Measurements from ENCODE around the gene TDRD1. TPM values are rescaled to one million over a fixed set of nuclear protein-coding genes. Genes with fewer than 3 reads are reported as not detected.

The TDRD1 gene
- total and polyA plus RNA-seq, 2 donors (not counting 3 experiments of a cell fraction or from before 2014, with no cell fraction given): not detected

DNA sequence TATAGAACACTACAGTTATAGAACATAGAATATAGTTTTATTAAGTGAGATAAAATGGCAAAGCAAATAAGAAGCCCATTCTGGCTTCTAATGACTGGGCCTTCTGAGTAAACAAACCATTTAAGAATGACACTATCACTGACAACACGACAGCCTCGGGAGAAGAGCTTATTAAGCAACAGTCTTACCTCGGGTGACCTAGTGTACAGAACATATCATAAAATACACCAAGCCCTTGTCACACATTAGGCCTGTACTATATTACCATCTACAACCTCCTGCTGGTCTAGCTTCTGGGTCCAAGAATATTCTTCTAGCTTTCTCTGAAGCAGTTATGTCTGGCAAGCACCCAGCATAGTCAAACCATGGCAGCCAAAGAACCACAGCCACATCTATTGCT lies 37.1 kb upstream of the TDRD1 start:
- CTCF ChIA-PET: no interaction called here
- Histone ChIP-seq H3K4me3 (replicated peaks in 1 of 3; ENCODE audit: insufficient read depth in 1 of 3, low read depth in 1 of 3, low read length in 3 of 3) (no peak overlapping the region), H3K9me3 (replicated peaks; ENCODE audit: control insufficient read depth, insufficient read depth, low read length) (no peaks in the 10 kb centered on the region), H3K36me3 (ENCODE audit: control insufficient read depth in 2 of 2, extremely low read depth in 1 of 2, insufficient read depth in 2 of 2, low read length in 2 of 2) (peaks cover 4 to 6% of the 10 kb centered on the region in 2 experiments), H3K4me2 (ENCODE audit: insufficient read depth, low read length) (no peak overlapping the region), H2AFZ (ENCODE audit: low read depth, low read length) (no peak overlapping the region), H3K27ac (ENCODE audit: insufficient read depth, low read depth, low read length) (no peak overlapping the region), H3K9ac (replicated peaks; ENCODE audit: extremely low read depth, insufficient read depth, low read length) (no peak overlapping the region), H4K20me1 (replicated peaks; ENCODE audit: control insufficient read depth, extremely low read depth, insufficient read depth, low read length) (no peaks in the 10 kb centered on the region), H3K79me2 (ENCODE audit: control insufficient read depth, insufficient read depth, low read length) (no peaks in the 10 kb centered on the region), H3K27me3 (ENCODE audit: control insufficient read depth in 2 of 2, insufficient read depth in 2 of 2, low read length in 2 of 2) (no peaks in the 10 kb centered on the region), H3K9me1 (replicated peaks; ENCODE audit: control insufficient read depth, extremely low read depth, insufficient read depth, low read length) (no peaks in the 10 kb centered on the region), H3K4me1 (ENCODE audit: control insufficient read depth, extremely low read depth, insufficient read depth, low read length) (peaks cover 6% of the 10 kb centered on the region)
- POLR2A ChIA-PET: no interaction called here
- dilution Hi-C loops (cut with MboI; ENCODE audit: extremely low pct_ligation_motif_present, low sequenced_read_pairs): no loop called here
- DNase-seq (ENCODE audit: low read depth, low spot score): no peak
- intact Hi-C loops (cut with micrococcal nuclease): no loop called here
- TF ChIP-seq JUN (IDR thresholded peaks at IDR 0.05; ENCODE audit: borderline replicate concordance, insufficient read depth, insufficient read length, low read depth) (no peak), MYC (IDR thresholded peaks at IDR 0.05; ENCODE audit: low read depth, low read length) (no peak), MAX (IDR thresholded peaks at IDR 0.05; ENCODE audit: insufficient read depth, insufficient read length) (no peak), EZH2 (IDR thresholded peaks at IDR 0.05; ENCODE audit: borderline replicate concordance, low read depth, low read length, severe bottlenecking) (no peak), GATA2 (IDR thresholded peaks at IDR 0.05; ENCODE audit: insufficient read depth, insufficient read length, low read depth, low read length) (no peak), CTCF (IDR thresholded peaks at IDR 0.05; ENCODE audit: extremely low read depth in 1 of 2, insufficient read depth in 1 of 2, low read depth in 1 of 2, low read length in 2 of 2) (no peak), POLR2AphosphoS5 (IDR thresholded peaks at IDR 0.05; ENCODE audit: insufficient read depth, low read depth, low read length) (no peak), FOS (IDR thresholded peaks at IDR 0.05; ENCODE audit: borderline replicate concordance, insufficient read depth, low read length) (no peak), POLR2A (IDR thresholded peaks at IDR 0.05; ENCODE audit: low read depth, low read length) (no peak)
- BruUV-seq (replicated peaks): no TSS peak
- FAIRE-seq: no peak
